Ishikawa (cell line): ENCODE measurements around the gene WHRN.

ENCODE experiments used
- CREB1 ChIP-seq: IDR thresholded peaks from 2 replicates; pipeline ENCODE4 v1.6.1; 2012; ENCODE audit warnings: low read depth
- FOXM1 ChIP-seq: IDR thresholded peaks from 2 replicates; pipeline ENCODE4 v1.6.1; 2012; ENCODE audit warnings: low read depth, borderline replicate concordance
- ZBTB7A ChIP-seq: IDR thresholded peaks from 2 replicates; pipeline ENCODE4 v1.6.1; 2012; ENCODE audit warnings: low read depth

- TF ChIP-seq ZBTB7A: no peak
- TF ChIP-seq CREB1: no peak
- TF ChIP-seq FOXM1: no peak
Measured at GRCh38 chr9:114405294-114406034, 99.8 kb downstream of the WHRN start.
